Lung (tissue), 12 donors: ENCODE data around the gene STK33. TPM values are rescaled to one million over a fixed set of nuclear protein-coding genes. Genes with fewer than 3 reads are reported as not detected.

Experiments used
- ATAC-seq: fragments of 200-7000 bp; cut with Tn5 transposase; one replicate; pipeline ENCODE4 v1.9.1; 2020; ENCODE audit warnings: moderate number of reproducible peaks; ENCODE audit not compliant: insufficient read depth, low FRiP score
- DNase-seq, 3 donors: peaks; one replicate each; pipeline ENCODE4 v3.0.0-alpha.2; 2013 to 2017
- H3K27ac ChIP-seq, 2 donors: one replicate each; pipeline ENCODE4 v1.5.1; 2013; ENCODE audit warnings: mild to moderate bottlenecking in 2 of 2, moderate library complexity in 2 of 2, control low read depth in 1 of 2, inconsistent platforms in 1 of 2, low read depth in 1 of 2, low read length in 1 of 2
- H3K27me3 ChIP-seq, 3 donors: one replicate each; pipeline ENCODE4 v1.5.1; 2013; ENCODE audit warnings: low read length in 2 of 3; ENCODE audit not compliant: control insufficient read depth in 3 of 3, insufficient read depth in 3 of 3
- H3K36me3 ChIP-seq, 4 donors: one replicate each; pipeline ENCODE4 v1.5.1; 2013; ENCODE audit warnings: low read length in 4 of 4, mild to moderate bottlenecking in 1 of 4, moderate library complexity in 1 of 4; ENCODE audit not compliant: control insufficient read depth in 4 of 4, insufficient read depth in 4 of 4
- H3K4me1 ChIP-seq, 5 donors: one replicate each; pipeline ENCODE4 v1.5.1; 2013; ENCODE audit warnings: low read length in 5 of 5, mild to moderate bottlenecking in 2 of 5, moderate library complexity in 1 of 5; ENCODE audit not compliant: control insufficient read depth in 5 of 5, insufficient read depth in 5 of 5
- H3K4me3 ChIP-seq: one replicate; pipeline ENCODE4 v1.5.1; 2013; ENCODE audit warnings: mild to moderate bottlenecking, control low read depth, moderate library complexity
- H3K9ac ChIP-seq, 2 donors: one replicate each; pipeline ENCODE4 v1.5.1; 2013; ENCODE audit warnings: low read length in 2 of 2, control low read depth in 1 of 2; ENCODE audit not compliant: insufficient read depth in 1 of 2
- H3K9me3 ChIP-seq, 4 donors: one replicate each; pipeline ENCODE4 v1.5.1; 2013; ENCODE audit warnings: low read length in 3 of 4, mild to moderate bottlenecking in 1 of 4, moderate library complexity in 1 of 4; ENCODE audit not compliant: control insufficient read depth in 4 of 4, insufficient read depth in 3 of 4
- WGBS, 2 donors: extraction: QIAGEN DNeasy Blood & Tissue Kit; methylation state at CpG; one replicate each; pipeline ENCODE4 v1.1.7; 2013; 5-methylcytosine and 5-hydroxymethylcytosine counted together
- polyA plus RNA-seq, 2 donors: library from polyadenylated mRNA; stranded (reverse); fragments of 200-250 nt; gene quantifications; one replicate each; pipeline ENCODE4 v1.2.1, GENCODE V29; 2013
- total RNA-seq, 2 donors: library from RNA; depleted of rRNA in 1 of 2; stranded (reverse); fragments of >200 nt in 1 of 2; gene quantifications; one replicate each; pipeline ENCODE4 v1.2.1, GENCODE V29; 2014 to 2021
- TF ChIP-seq, protein P1 (sequence below): IDR thresholded peaks from 2 replicates; pipeline ENCODE4 v1.5.1; 2012; ENCODE audit warnings: mild to moderate bottlenecking; ENCODE audit errors: control extremely low read depth, extremely low read depth
- donor health status: control.
- donor health status: control.
- donor health status: Bipolar disorder and iron deficiency.
- donor health status: healthy.
- donor health status: DM: yes; HTN: yes; CAD: no.

Gene STK33
- total and polyA plus RNA-seq, 4 donors = 9.5 to 36.5 (median 20.4) TPM

DNA sequence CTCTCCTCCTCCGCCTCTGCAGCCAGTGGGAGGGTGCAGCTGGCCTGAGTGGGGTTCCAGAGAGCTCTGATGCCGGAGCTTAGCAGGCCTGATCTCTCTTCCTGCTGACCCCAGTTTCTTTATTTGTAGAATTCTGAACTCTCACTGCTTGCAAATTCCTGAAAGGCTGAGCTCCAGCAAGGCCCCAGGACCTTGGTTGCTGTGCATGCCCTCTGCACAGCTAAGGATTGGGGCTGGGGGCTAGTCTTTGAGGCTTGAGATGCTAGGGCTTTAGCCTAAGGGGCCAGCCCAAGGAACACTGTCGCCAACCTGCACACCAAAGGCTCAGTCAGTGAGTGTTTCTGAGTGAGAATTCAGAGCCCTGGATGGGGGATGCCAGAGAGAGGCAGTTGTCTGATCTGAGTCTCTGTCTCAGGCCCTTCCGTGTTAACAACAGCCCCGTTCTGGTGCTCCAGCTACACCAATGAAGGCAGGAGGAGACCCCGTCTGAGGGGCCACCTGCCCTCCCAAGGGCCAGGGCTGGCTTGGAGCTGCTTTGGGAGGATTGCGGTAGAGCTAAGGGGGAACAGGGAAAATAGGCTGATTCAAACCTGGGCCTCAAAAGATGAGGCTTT, 224.3 kb downstream of the STK33 start:
- Histone ChIP-seq H3K4me1 (peaks cover 0 to 9% (median 0%) of the 10 kb centered on the region in 5 donors), H3K9ac (no peak overlapping the region), H3K27ac (no peak overlapping the region), H3K27me3 (no peaks in the 10 kb centered on the region), H3K36me3 (no peaks in the 10 kb centered on the region), H3K4me3 (no peak overlapping the region), H3K9me3 (no peaks in the 10 kb centered on the region)
- WGBS, 2 donors = 83 to 92% methylated on average over 7 of the region's 7 CpGs
- ATAC-seq = no peak
- TF ChIP-seq, protein P1, sequence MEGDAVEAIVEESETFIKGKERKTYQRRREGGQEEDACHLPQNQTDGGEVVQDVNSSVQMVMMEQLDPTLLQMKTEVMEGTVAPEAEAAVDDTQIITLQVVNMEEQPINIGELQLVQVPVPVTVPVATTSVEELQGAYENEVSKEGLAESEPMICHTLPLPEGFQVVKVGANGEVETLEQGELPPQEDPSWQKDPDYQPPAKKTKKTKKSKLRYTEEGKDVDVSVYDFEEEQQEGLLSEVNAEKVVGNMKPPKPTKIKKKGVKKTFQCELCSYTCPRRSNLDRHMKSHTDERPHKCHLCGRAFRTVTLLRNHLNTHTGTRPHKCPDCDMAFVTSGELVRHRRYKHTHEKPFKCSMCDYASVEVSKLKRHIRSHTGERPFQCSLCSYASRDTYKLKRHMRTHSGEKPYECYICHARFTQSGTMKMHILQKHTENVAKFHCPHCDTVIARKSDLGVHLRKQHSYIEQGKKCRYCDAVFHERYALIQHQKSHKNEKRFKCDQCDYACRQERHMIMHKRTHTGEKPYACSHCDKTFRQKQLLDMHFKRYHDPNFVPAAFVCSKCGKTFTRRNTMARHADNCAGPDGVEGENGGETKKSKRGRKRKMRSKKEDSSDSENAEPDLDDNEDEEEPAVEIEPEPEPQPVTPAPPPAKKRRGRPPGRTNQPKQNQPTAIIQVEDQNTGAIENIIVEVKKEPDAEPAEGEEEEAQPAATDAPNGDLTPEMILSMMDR = no peak
- DNase-seq = peak in 1 of 3 donors; percentile 4

DNA sequence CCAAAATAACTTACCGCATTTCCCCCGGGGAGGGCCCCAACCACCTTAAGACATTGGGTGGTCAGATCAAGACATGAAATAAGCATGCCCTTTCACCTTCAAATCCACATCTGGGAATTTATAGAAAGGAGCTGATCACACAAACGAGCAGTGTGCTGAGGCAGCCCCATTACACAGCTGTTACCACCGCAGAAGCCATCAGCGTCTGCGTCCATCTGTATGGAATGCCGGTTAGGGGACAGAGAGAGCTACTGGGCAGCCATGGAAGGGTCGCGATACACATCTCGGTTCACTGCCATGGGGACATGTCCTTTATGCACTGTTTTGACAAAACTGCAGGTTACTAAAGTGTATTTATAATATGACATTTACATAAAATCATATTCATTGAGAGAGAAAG, 225.3 kb downstream of the STK33 start:
- Histone ChIP-seq H3K9me3 (no peaks in the 10 kb centered on the region), H3K4me3 (no peak overlapping the region), H3K27ac (no peak overlapping the region), H3K27me3 (no peaks in the 10 kb centered on the region), H3K36me3 (no peaks in the 10 kb centered on the region), H3K4me1 (peaks cover 0 to 9% (median 0%) of the 10 kb centered on the region in 5 donors), H3K9ac (no peak overlapping the region)
- DNase-seq (no peak), ATAC-seq (no peak)
- TF ChIP-seq, protein P1 = no peak
- WGBS, 2 donors = 85 to 88% methylated on average over 10 of the region's 10 CpGs

DNA sequence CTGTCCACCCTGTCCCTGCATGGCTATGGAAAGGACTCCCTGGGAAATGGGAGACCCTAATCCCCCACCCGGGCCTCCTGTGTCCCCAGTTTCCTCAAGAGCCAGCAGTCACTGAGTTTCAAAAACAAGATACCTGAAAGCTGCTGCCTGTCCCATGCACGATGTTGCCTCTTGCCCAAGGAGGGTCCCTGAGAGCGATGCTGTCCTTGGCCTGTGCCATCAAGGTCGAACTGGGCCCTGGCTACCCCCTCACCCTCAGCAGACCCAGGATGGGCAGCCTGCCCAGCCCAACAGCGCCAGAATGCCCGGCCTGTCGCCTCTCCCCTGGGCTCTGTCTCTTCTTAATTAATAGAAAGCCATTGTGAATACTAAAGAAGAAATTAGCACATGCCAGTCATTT, 225.8 kb downstream of the STK33 start:
- H3K4me1 ChIP-seq = peaks cover 0 to 9% (median 0%) of the 10 kb centered on the region in 5 donors
- H3K9ac ChIP-seq = no peak overlapping the region
- DNase-seq = peak in 1 of 3 donors; percentile 9
- H3K36me3 ChIP-seq = no peaks in the 10 kb centered on the region
- H3K4me3 ChIP-seq = no peak overlapping the region
- H3K9me3 ChIP-seq = no peaks in the 10 kb centered on the region
- no peaks in the 10 kb centered on the region for H3K27me3 ChIP-seq
- no peak for ATAC-seq
- WGBS, 2 donors = 72 to 83% methylated on average over 7 of the region's 7 CpGs
- no peak overlapping the region for H3K27ac ChIP-seq
- TF ChIP-seq, protein P1 = no peak

DNA sequence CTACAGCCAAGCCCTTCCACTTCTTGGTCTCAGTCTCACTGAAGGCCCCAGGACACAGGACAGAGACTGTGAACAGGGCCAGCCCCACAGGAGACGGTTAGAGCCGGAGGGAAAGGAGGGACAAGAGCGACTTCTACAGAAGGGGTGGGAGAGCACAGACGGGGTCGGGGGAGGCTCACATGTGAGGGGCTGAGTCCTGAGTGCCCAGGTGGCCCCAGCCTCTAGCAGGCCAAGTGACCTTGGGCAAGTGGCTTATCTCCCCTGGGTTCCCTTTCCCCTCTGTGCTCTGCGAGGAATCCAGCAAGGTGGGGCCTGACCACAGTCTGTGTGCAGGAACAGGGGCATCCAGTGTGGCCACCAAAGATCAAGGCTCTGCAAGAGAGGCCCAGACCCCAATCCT, 227.7 kb downstream of the STK33 start:
- H3K27me3 ChIP-seq = no peaks in the 10 kb centered on the region
- H3K9ac ChIP-seq = no peak overlapping the region
- ATAC-seq = no peak
- no peak overlapping the region for H3K27ac ChIP-seq
- no peak for DNase-seq
- no peaks in the 10 kb centered on the region for H3K9me3 ChIP-seq
- H3K36me3 ChIP-seq = no peaks in the 10 kb centered on the region
- 86 to 93% methylated on average over 6 of the region's 6 CpGs for WGBS, 2 donors
- H3K4me3 ChIP-seq = no peak overlapping the region
- TF ChIP-seq, protein P1 = no peak
- H3K4me1 ChIP-seq = peaks cover 0 to 16% (median 0%) of the 10 kb centered on the region in 5 donors
